ENCODE data around the gene LYPLA2.
"Not testable (repeated sequence)": the region's sequence is repeated elsewhere in the genome, so short reads cannot be mapped to it uniquely, and the experiment has no call there.

The LYPLA2 gene

DNA sequence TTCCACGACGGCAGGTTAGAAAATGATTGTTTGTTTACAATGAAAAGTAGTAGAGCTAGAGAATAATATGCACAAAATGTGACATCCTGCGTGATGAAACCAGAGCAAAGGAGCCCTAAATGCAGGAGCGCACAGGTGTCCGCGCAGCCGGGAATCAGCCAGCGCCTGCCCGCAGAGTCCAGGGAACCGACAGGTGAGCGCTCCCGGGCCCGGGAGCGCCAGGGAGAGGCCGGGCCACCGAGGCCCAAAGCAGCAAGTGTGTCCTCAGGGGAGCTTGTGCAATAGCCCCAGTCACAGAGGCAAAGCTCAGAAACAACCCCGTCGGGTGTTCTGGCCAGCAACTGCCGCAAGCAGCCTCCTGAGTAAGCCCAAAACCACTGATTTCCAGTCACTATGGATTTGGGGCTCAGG lies 10.4 kb downstream of the LYPLA2 start:
- DNase-seq = peak in 1 of 2 experiments; percentile 53

DNA sequence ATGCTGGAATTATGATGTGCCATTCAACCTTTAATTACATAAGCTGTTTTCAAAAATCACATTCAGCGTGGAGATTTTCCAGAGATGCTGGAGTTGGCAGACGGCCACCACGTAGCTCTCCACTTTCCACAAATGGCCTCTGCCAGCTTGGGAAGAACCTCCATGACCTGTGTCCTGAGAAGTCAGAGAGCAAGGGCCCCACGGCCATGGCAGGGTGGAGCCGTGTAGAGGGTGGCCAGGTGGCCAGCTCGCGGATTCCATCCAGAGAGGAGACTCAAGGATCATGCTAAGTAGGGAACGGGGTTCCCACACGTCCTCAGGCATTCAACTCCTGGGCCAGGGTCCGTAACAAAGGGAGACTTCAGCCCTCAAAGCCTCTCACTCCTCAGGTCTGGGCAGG lies 10.9 kb downstream of the LYPLA2 start:
- no peak for DNase-seq

DNA sequence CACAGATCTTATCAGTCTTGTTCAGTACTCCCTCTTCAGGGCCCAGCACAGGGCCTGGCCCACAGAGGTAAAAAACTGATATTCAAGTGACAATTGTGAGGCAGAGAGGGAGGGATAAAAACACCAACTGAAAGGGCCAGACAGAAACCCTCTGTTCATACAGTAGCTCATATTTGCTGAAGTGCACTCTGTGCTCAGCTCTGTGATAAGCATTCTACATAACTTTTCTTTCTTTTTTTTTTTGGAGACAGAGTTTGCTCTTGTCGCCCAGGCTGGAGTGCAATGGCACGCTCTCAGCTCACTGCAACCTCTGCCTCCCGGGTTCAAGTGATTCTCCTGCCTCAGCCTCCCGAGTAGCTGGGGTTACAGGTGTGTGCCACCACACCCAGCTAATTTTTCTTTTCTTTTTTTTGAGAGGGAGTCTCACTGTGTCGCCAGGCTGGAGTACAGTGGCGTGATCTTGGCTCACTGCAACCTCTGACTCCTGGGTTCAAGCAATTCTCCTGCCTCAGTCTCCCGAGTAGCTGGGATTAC lies 11.9 kb downstream of the LYPLA2 start:
- DNase-seq = not testable (repeated sequence)

DNA sequence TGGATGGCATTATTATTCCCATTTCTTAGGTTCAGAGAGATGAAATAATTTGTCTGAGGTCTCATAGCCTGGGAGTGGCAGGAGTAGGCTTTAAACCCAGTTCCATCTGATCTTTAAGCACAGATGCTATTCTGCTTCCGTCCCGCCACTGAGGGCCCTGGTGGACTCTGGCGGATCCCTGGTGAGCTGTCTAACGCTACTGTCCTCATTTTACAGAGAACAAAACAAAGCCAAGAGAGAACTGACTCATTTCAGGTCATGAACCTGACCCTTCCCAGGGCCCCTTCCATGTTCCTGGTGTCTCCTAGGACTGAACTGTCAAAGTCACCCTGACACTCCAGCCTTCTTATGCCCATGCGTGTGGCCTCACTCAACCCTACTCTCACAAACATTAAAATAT lies 12.7 kb downstream of the LYPLA2 start:
- no peak for DNase-seq

DNA sequence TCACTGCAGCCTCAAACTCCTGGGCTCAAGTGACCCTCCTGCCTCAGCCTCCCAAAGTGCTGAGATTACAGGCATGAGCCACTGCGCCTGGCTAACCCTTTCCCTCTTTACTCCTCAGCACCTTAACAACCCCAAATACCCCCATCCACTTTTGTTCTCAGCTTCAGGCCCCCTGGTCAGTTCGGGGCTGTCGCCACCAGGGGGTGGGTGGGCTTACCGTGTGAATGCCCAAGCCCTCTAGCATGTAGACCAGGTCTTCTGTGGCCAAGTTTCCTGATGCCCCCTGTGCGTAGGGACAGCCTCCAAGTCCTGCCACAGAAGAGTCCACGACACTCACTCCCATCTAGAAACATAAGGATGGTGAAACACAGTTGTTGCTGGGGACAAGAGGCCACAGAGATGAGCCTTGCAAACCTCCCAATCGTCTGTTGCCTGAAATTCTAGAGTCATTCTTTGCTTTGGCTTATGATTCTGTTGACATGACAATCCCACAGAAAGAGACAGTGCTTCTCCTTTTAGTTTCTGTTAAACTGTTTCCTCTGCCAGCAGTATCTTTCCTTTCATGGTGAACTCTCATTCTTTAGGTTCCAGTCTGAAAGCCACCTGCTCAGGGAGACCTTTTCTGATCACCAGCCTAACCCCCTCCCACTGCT lies 13.4 kb downstream of the LYPLA2 start:
- no peak for DNase-seq

DNA sequence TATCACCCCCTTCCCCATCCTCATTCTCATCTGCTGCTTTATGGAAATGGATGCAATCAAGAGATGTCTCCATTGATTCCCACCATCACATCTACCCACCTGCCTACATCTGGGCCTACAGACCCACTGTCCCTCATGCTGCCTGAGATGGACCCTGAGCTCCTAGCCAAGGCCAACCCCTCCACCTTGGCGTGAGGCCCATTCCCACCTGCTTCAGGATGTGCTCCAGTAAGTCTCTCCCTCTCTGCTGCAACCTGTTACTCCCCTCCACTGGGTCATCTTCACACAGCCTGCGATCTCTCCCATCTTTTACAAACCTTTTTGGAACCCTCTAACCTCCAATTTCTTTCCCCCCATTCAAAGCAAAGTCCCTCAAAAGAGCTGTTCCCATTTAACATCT lies 14.1 kb downstream of the LYPLA2 start:
- no peak for DNase-seq

DNA sequence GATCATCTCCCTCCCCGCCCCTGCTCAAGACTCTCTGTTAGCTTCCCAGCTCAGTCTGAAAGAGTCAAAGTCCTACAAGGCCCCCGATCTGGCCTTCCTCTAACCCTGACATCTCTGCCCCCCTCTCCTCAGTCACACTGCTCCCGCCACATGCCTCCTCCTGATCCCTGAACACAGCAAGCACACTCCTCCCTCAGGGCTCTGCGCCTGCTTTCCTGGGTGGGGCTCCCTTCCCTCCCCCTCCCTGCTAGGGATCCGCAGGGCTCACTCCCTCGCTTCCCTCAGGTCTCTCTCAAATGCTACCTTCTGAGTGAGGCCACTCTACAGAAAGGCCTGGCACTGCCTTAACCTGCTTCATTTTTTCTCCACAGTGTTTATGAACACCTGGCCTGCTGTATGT lies 15.3 kb downstream of the LYPLA2 start:
- DNase-seq = no peak

DNA sequence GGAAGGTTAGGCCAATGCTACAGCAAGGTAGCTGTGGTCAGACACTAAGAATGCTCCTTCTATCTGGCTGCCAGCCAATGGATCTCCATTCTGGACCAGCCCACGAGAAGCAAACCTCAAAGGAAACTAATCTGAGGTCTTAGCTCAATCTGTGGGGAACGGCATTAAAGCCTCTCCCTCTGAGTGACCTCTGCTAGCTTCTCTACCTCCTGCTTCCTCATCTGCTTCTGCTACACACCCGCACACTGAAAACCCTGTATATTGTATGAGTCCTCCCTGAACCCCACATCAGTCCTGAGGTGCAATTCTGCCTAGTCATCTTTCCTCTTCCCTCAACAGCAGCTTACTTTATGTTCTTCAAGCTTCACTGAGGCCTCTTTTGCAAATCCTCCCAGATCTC lies 16.5 kb downstream of the LYPLA2 start:
- DNase-seq = no peak

DNA sequence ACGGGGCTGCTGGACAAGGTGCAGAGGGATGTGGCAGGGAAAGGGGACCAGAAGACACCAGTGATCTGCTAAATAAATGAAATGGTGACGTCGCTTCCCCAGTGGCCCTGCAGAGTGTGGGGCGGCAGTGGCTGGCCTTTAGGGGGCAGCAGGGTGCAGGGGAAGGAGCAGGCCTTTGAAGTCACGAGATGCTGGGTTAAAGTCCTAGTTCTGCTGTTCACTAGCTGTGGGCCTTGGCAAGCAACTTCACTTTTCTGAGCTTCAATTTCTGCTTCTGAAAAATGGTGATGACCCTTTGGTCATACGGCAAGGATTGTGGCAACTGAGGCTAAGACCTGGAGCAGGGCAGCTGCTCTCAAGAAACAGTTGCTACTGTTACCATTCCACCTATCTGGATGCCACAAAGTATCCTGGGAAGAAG lies 18.8 kb downstream of the LYPLA2 start:
- DNase-seq = peak; percentile 66 to 74

DNA sequence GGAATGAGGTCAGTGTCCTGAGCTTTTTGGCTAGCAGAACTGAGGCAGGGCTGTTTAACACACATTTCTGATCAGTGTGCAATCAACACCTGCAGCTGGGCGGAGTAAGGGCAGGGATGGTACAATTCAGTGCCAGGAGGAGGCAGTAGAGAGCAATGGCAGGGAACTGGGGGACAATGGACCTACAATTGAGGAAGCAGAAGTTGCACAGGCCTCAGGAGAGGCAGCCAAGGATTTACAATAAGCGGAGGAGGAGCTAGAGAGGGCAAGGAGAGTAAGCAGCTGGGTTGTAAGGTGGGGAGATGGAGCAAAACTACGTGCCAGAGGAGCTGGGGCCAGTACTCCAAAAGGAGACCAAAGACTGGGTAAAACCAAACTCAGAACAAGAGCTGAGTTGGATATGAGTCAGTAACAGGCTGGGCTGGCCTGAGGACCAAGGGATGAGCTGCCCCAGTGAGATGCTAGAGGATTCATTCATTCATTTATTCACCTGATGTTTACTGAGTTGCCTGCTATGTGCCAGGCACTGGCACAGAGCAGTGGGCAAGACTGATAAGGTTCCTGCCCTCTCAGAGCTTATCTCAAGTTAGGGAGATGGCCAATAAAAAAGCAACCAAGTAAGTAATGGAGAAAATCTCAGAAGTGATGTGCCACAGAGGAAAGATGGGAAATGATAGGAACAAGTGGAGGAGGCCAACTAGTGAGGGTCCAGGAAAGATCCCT lies 20.0 kb downstream of the LYPLA2 start:
- DNase-seq = peak in 1 of 2 experiments; percentile 18

DNA sequence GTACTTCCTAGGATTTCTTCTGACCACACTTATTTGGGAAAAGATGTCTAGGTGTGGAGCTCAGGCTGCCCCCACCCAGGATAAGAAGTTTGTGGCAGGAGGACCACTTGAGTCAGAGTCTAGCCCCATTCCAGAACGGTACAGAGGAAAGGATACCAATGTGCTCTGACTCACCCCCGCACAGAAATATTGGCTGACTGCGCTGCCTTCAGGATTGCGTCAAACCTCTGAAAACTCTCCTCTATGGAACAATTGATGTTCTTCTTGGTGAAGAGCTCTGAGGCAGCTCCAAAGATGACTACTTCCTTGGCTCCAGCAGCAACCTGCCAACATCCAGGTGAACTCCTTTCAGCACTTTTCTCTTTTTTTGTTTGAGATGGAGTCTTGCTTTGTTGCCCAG lies 23.1 kb downstream of the LYPLA2 start:
- no peak for DNase-seq

DNA sequence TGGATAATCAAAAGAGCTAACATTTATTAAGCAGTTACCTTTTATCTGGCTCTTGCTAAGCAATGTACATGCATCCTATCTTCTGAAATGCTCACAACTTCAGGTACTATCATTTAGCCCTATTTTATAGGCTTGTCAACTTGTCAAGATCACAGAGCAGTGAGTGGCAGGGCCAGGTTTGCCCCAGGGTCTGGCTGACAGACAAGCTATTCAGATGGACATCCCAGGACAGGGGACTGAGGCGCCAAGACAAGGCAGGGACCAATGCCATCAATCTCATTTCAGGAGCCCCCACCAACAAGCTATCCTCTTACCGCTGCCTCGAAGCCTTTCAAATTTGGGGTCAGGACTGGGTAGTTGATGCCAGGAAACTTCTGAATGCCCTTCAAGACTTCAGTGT lies 25.4 kb downstream of the LYPLA2 start:
- no peak for DNase-seq

DNA sequence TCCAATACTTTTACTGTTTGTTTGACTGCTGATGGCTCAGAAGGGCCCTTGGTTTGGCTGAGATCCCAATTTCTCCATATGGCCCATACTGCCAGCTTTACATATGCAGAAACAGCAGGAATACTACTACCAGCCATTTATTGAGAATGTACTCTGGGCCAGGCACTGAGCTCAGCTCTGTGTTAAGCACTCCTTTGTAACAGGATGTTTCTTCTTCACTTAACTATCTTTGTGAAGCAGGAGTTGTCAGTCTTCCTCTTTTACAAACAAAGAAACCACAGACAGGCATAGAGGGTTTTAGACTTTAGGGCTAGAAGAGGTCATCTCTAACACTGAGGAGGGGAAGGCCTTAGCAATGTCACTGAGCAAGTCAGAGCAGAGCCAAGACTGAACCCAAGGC lies 26.0 kb downstream of the LYPLA2 start:
- no peak for DNase-seq

DNA sequence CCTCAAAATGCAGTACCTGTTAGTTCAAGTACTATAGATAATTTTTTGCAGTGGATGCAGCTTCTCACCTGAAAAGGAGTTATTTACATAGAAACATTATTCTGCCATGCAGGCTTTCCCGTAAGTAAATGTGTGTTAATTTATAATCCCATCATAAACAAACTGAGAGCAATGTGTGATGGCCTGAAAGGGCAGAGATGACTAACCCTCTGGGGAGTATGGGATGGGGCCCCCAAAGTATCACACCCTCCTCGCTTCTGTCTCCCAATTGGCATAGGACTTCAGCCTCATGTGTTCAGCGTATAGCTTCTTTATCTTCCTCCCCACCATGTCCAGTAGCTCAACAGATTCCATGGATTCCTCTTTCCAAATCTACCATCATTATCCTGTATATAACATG lies 26.7 kb downstream of the LYPLA2 start:
- DNase-seq = no peak

DNA sequence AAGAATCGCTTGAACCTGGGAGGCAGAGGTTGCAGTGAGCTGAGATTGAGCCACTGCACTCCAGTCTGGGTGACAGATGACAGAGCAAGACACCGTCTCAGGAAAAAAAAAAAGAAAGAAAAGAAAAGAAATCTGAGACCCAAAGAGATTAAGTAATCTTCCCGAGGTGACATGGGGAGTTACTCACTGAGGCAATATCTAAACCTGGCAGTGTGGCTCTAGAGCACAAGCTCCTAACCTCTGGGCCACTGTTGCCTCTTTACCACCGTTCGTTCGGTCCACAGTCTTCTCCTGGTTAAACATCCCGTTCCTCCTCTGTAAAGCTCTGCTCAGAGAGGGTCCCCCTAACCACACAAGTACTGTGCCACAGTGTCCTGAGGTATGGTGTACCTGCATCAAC lies 32.8 kb downstream of the LYPLA2 start:
- no peak for DNase-seq

DNA sequence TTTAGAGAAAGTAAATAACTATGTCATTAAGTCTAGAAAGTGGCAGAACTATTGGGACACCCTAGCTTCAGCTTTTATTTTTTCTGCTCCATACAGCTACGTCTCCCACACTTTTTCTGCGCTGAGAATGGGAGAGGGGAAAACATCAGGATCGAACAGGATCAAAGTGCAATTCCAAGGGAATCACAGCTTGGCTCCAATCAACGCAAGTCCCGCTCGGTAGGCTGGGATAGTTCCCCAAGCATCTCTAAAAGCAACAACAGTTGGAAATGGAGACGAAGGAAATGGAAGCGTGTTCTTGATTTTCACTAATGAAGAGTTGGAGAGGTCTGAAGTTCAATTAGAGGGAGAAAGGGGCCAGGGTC lies 33.7 kb downstream of the LYPLA2 start:
- DNase-seq = no peak

DNA sequence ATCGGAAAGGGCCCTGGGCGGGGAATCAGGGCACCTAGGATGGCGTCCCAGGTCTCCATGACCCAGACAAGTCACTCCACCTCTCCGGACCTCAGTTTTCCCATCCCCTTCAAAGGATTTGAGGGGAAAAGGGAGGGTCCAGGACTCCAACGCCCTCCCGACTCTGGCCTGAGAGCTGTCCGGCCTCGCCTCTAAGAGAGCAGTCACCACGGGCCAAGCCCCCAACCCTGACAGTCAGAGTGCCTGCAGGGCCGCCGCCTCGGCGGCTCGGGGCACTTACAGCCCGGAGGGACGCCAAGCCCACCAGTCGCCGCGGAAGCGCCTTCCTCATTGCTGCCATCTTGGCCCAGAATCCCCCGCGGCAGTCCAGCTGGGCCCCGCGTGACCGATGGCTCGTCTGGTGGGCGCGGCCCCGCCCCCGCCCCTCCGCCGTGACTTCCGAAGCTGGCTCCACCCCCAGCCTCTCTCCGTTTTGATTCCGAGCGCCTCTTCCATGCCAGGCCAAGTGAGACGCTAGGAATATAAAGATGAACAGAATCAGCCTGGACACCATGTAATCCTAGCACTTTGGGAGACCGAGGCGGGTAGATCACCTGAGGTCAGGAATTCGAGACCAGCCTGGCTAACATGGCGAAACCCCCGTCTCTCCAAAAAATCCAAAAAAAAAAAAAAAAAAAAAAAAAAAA lies 34.3 kb downstream of the LYPLA2 start, which contains the start of gene HMGCL:
Gene HMGCL, minus strand, starts transcription at position 354 of the 686 bp plus-strand sequence. Its CDS starts 14 bp downstream, at position 340.
- DNase-seq = peak; percentile 89 to 93

DNA sequence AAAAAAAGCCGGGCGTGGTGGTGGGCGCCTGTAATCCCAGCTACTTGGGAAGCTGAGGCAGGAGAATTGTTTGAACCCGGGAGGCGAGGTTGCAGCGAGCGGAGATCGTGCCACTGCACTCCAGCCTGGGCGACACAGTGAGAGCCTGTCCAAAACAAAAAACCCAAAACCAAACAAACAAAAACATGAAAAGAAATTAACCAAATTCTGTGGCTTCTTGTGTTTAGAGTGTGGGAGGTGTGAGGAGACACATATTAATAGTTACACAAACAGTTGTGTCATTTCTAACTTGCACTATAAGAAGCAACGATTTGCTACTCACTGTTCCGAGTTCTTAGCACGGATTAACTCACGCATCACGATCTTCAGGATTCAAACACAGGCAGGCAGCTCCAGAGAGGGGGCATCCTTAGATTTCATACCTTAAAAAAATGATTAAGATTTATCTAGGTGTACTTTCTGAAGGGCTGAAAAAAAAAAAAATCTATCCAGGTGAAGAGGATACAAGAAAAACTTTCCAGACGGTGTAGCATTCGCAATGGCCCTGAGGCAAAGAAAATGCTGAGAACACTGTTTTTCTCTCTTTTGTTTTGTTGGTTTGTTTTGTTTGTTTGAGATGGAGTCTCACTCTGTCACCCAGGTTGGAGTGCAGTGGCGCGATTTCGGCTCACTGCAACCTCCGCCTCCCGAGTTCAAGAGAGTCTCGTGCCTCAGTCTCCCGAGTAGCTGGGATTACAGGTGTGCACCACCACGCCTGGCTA lies 35.0 kb downstream of the LYPLA2 start:
- no peak for DNase-seq

DNA sequence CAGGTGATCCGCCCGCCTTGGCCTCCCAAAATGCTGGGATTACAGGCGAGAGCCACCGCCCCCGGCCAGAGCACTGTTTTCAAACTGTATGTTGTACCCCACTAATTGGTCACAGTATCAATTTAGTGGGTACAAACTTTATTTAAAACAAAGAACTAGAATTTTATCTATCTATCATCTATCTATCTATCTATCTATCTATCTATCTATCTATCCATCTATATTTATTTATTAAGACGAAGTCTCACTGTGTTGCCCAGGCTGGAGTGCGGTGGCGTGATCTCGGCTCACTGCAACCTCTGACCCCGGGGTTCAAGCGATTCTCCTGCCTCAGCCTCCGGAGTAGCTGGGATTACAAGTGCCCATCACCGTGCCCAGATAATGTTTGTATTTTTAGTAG lies 35.6 kb downstream of the LYPLA2 start:
- DNase-seq = not testable (repeated sequence)

DNA sequence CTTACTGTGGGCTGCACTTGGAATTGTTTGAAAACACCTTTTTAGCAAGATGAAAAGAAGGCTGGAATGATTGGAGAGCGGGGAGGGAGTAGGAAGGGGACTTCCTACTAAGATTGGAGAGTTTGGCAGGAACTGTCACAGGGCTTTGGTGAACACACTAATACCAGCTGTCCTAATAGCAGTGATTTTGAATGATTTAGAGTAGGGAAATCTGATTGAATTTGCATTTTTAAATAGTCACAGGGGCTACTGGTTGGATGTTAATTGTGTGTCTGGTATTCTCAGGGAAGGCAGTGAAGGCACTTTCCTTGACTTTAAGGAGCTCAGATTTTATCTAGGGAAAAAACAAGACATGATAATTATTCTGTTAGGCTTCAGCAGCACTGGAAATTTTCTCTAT lies 36.8 kb downstream of the LYPLA2 start:
- no peak for DNase-seq

DNA sequence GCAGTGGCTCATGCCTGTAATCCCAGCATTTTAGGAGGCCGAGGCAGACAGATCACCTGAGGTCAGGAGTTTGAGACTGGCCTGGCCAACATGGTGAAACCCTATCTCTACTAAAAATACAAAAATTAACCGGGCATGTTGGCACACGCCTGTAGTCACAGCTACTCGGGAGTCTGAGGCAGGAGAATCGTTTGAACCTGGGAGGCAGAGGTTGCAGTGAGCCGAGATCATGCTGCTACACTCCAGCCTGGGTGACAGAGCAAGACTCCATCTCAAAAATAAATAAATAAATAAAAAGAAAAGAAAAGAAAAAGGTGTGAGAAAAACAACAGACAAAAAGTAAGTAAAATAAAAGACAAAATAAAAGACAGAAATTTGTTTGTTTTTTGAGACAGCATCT lies 43.2 kb downstream of the LYPLA2 start:
- not testable (repeated sequence) for DNase-seq

DNA sequence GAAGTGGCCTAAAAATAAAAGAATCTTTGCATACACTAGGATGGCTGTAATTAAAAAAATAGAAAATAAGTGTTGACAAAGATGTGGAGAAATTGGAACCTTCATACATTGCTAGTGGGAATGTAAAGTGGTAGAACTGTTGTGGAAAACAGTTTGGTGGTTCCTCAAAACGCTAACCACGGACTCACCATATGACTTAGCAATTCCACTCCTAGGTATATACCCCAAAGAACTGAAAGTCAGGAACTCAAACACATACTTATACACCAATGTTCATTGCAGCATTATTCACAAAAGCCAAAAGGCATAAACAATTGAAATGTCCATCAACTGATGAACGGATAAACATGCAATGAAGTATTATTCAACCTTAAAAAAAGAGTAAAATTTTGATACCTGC lies 45.1 kb downstream of the LYPLA2 start:
- no peak for DNase-seq

DNA sequence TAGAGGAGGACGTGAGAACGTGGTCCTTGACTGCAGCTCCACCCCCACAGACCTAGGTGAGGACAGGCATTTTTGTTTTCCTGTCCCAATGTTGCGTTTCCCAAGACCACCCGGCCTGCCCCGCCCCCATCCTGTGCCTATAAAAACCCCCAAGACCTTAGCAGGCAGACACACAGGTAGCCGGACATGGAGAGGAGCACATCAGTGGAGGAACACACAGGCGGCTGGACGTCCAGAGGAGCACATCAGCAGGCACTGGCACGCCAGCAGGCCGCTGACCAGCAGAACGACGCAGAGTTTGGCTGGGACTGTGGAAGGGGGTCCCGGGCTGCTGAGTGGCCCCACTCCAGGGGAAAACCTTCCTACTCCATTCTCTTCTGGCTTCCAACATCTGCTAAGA lies 47.0 kb downstream of the LYPLA2 start:
- no peak for DNase-seq

Measured in NCI-H2081 (cell line).